ENCODE results near the gene EHD1. TPM values are rescaled to one million over a fixed set of nuclear protein-coding genes. Genes with fewer than 3 reads are reported as not detected.

EHD1 gene
- total and polyA plus RNA-seq, 9 of the 15 experiments (the other 6 are each of a cell fraction or from before 2014, with no cell fraction given): 0.46 to 65.0 (median 16.4) TPM

- TF ChIP-seq BHLHE40 (IDR thresholded peaks at IDR 0.05; ENCODE audit: low read length) (peak; percentile 11; the same call in 1 of the 2 replicates), HNRNPH1 (optimal IDR thresholded peaks at IDR 0.05; ENCODE audit: low read depth, low read length) (no peak), ZFP36 (IDR thresholded peaks at IDR 0.05; ENCODE audit: low read depth, low read length, partially characterized antibody) (no peak), FOXJ2 (tag; IDR thresholded peaks at IDR 0.05) (no peak), FOXP1 (CRISPR knock-in tag; IDR thresholded peaks at IDR 0.05) (no peak), GTF3C2 (IDR thresholded peaks at IDR 0.05; ENCODE audit: borderline replicate concordance, extremely low read depth, insufficient read length) (no peak), GMEB1 (CRISPR knock-in tag; IDR thresholded peaks at IDR 0.05) (no peak), SIN3B (IDR thresholded peaks at IDR 0.05; ENCODE audit: low read depth) (peak; percentile 39; the same call in 1 of the 2 replicates), KAT8 (IDR thresholded peaks at IDR 0.05; ENCODE audit: low read depth) (no peak), CAMTA2 (CRISPR knock-in tag; conservative IDR thresholded peaks at IDR 0.05) (no peak), ZNF318 (IDR thresholded peaks at IDR 0.05; ENCODE audit: borderline replicate concordance in 1 of 2, low read depth in 1 of 2) (no peak), XRCC5 (IDR thresholded peaks at IDR 0.05; ENCODE audit: low read depth, low read length) (no peak), ZZZ3 (IDR thresholded peaks at IDR 0.05) (no peak), NFE2 (IDR thresholded peaks at IDR 0.05; ENCODE audit: low read depth) (no peak), DPF2 (IDR thresholded peaks at IDR 0.05) (no peak), ZNF431 (CRISPR knock-in tag; IDR thresholded peaks at IDR 0.05) (no peak)
Measured at GRCh38 chr11:64844330-64845128, 33.9 kb downstream of the EHD1 start, which contains the start of gene CDC42BPG (continued).

Measured in K562 (cell line).